K562 (cell line): ENCODE results near the gene UNC50. TPM values are rescaled to one million over a fixed set of nuclear protein-coding genes. Genes with fewer than 3 reads are reported as not detected.

Source experiments
- ATAC-seq: fragments of 200-7000 bp; cut with Tn5 transposase; 3 replicates; pipeline ENCODE4 v1.9.1; 2020; ENCODE audit warnings: moderate library complexity
- BruUV-seq: library from RNA; stranded (reverse); fragments of 400-500 nt; replicated peaks from 2 replicates; lab custom pipeline; 2021; lab: Mats Ljungman, UMichigan
- CTCF ChIA-PET: fragments of 300-600 bp; formaldehyde crosslinking; extraction: SDS; loops from one replicate; lab custom pipeline; 2021; ENCODE audit warnings: low intra/inter-chr PET ratio; lab: Yijun Ruan, JAX
- POLR2A ChIA-PET: fragments of 300-600, 350-650 bp; sonication (Branson Sonifier 250); formaldehyde crosslinking; extraction: SDS; loops from one replicate; lab custom pipeline; 2021; ENCODE audit warnings: antibody characterized with exemption, inconsistent platforms; lab: Yijun Ruan, JAX
- DNase-seq, 4 experiments: peaks; one replicate each; pipeline versions ENCODE4 v3.0.0 to v3.0.0-alpha.2; 2011 to 2018; ENCODE audit warnings: low spot score in 3 of 4, mixed read lengths in 3 of 4; ENCODE audit errors: extremely low read depth in 1 of 4
- FAIRE-seq: peaks from 2 replicates; lab custom pipeline; 2011; peaks lifted over from hg19 to GRCh38; lab: Jason Lieb, UNC
- H2AFZ ChIP-seq: 2 replicates; pipeline ENCODE4 v1.6.0; 2011; ENCODE audit warnings: low read depth, low read length, control low read depth, inconsistent platforms
- H3K27ac ChIP-seq: fragments of 200-600 bp; 3 replicates; pipeline ENCODE4 v1.8.0; 2011; ENCODE audit warnings: low read depth, mild to moderate bottlenecking, control low read depth, inconsistent platforms, low read length, moderate library complexity, mixed read lengths; ENCODE audit errors: extremely low read depth
- H3K27me3 ChIP-seq, 2 experiments: fragments of 300-600 bp in 1 of 2; 2 replicates in 1 of 2; 3 replicates in 1 of 2; pipeline versions ENCODE4 v1.6.0 to v1.8.0; 2011; ENCODE audit warnings: inconsistent platforms in 2 of 2, low read length in 2 of 2, mild to moderate bottlenecking in 1 of 2, mixed read lengths in 1 of 2, moderate library complexity in 1 of 2; ENCODE audit not compliant: control insufficient read depth in 2 of 2, insufficient read depth in 2 of 2
- H3K36me3 ChIP-seq: fragments of 300-600 bp; 3 replicates; pipeline ENCODE4 v1.8.0; 2011; ENCODE audit warnings: mild to moderate bottlenecking, low read length, inconsistent platforms; ENCODE audit not compliant: control insufficient read depth, insufficient read depth
- H3K4me1 ChIP-seq, 2 experiments: fragments of 200-600 bp in 1 of 2; replicated peaks in 1 of 2; 2 replicates in 1 of 2; 3 replicates in 1 of 2; pipeline versions ENCODE4 v1.5.1 to v1.8.0; 2011; ENCODE audit warnings: inconsistent platforms in 2 of 2, low read length in 2 of 2, mild to moderate bottlenecking in 1 of 2, mixed read lengths in 1 of 2, moderate library complexity in 1 of 2; ENCODE audit not compliant: control insufficient read depth in 2 of 2, insufficient read depth in 2 of 2
- H3K4me2 ChIP-seq: 2 replicates; pipeline ENCODE4 v1.6.1; 2011; ENCODE audit warnings: low read length, control low read depth, inconsistent platforms, mixed read lengths; ENCODE audit not compliant: insufficient read depth
- H3K4me3 ChIP-seq: fragments of 200-600 bp; sonication (generic), shearing (Covaris generic); 2 replicates; pipeline ENCODE4 v1.5.1; 2016; ENCODE audit warnings: control low read depth, inconsistent platforms
- H3K79me2 ChIP-seq: fragments of 200-600 bp; 3 replicates; pipeline ENCODE4 v1.8.0; 2011; ENCODE audit warnings: low read length, inconsistent platforms; ENCODE audit not compliant: control insufficient read depth, insufficient read depth
- H3K9ac ChIP-seq, 2 experiments: 2 replicates each; pipeline versions ENCODE4 v1.6.0 to v1.6.1; 2011; ENCODE audit warnings: low read depth in 2 of 2, low read length in 2 of 2, control low read depth in 1 of 2, inconsistent platforms in 1 of 2, mild to moderate bottlenecking in 1 of 2, mixed read lengths in 1 of 2; ENCODE audit not compliant: insufficient read depth in 1 of 2
- H3K9me1 ChIP-seq: one replicate; pipeline ENCODE4 v1.6.0; 2011; ENCODE audit warnings: inconsistent platforms, mild to moderate bottlenecking, low read length, moderate library complexity; ENCODE audit not compliant: control insufficient read depth, insufficient read depth
- H3K9me3 ChIP-seq: replicated peaks from 2 replicates; pipeline ENCODE4 v1.5.1; 2011; ENCODE audit warnings: low read depth, low read length, inconsistent platforms; ENCODE audit not compliant: control insufficient read depth, insufficient read depth
- H4K20me1 ChIP-seq: replicated peaks from 2 replicates; pipeline ENCODE4 v1.6.1; 2011; ENCODE audit warnings: low read length, inconsistent platforms, mixed read lengths; ENCODE audit not compliant: control insufficient read depth, insufficient read depth
- CEBPB ChIP-seq: fragments of 450-650 bp; IDR thresholded peaks from 2 replicates; pipeline ENCODE4 v1.6.1; 2016; ENCODE audit warnings: missing genetic modification characterization, missing compliant biosample characterization
- CEBPG ChIP-seq, 3 experiments: fragments of 200-800 bp in 1 of 3; sonication (Bioruptor generic) in 1 of 3; sonication (generic) in 1 of 3; formaldehyde crosslinking in 1 of 3; IDR thresholded peaks in 2 of 3; conservative IDR thresholded peaks in 1 of 3; 2 replicates each; pipeline versions ENCODE4 v1.6.1 to v1.8.0; 2016 to 2022; ENCODE audit warnings: missing compliant biosample characterization in 2 of 3, missing genetic modification characterization in 2 of 3, mild to moderate bottlenecking in 1 of 3, missing genetic modification reagents in 1 of 3
- POU5F1 ChIP-seq: fragments of 150-350 bp; IDR thresholded peaks from 2 replicates; pipeline ENCODE4 v1.6.1; 2014; ENCODE audit warnings: borderline replicate concordance, low read length, low read depth, mild to moderate bottlenecking; ENCODE audit not compliant: partially characterized antibody
- RNF2 ChIP-seq: sonication (generic); IDR thresholded peaks from 2 replicates; pipeline ENCODE4 v1.6.1; 2016
- TAL1 ChIP-seq: fragments of 450-650 bp; IDR thresholded peaks from 2 replicates; pipeline ENCODE4 v1.6.1; 2016; ENCODE audit warnings: mild to moderate bottlenecking
- TRIM24 ChIP-seq, 2 experiments: fragments of 450-650 bp; IDR thresholded peaks; 2 replicates each; pipeline ENCODE4 v1.6.1; 2016
- XRCC5 ChIP-seq: fragments of 200-400 bp; formaldehyde crosslinking; IDR thresholded peaks from 2 replicates; pipeline ENCODE4 v1.6.1; 2017; ENCODE audit warnings: low read depth, mild to moderate bottlenecking, low read length
- ZNF583 ChIP-seq: fragments of 250-450 bp; sonication (Bioruptor Pico); IDR thresholded peaks from 2 replicates; pipeline ENCODE4 v1.4.0; 2020
- ZNF586 ChIP-seq: fragments of 450-650 bp; formaldehyde crosslinking; conservative IDR thresholded peaks from 2 replicates; pipeline ENCODE4 v1.4.0; 2020; ENCODE audit warnings: mild to moderate bottlenecking, moderate library complexity
- ZNF778 ChIP-seq: fragments of 450-650 bp; formaldehyde crosslinking; IDR thresholded peaks from 2 replicates; pipeline ENCODE4 v1.4.0; 2020; ENCODE audit warnings: mild to moderate bottlenecking, moderate library complexity
- WGBS: fragments of 100-300 bp; shearing (Covaris generic); methylation state at CpG from one replicate; pipeline ENCODE4 v1.1.6; 2016; ENCODE audit warnings: low coverage, mixed read lengths; ENCODE audit not compliant: insufficient coverage; ENCODE audit errors: missing lambda C conversion rate; 5-methylcytosine and 5-hydroxymethylcytosine counted together
- in situ Hi-C: fragments of 300-500 bp; cut with MboI; formaldehyde crosslinking; loops from 4 replicates; pipeline ENCODE4 v1.15.0; 2018; ENCODE audit warnings: inconsistent platforms, mixed read lengths
- intact Hi-C: fragments of 100-400 bp; cut with micrococcal nuclease; formaldehyde crosslinking; loops from 2 replicates; pipeline ENCODE4 v1.14.2; 2022
- polyA plus RNA-seq, 8 experiments: library from polyadenylated mRNA; depleted of rRNA in 4 of 8; stranded (reverse) in 5 of 8; unstranded in 3 of 8; fragments of >200 nt; fragmentation: Nextera tagmentation in 2 of 8; fragmentation: Illumina TruSeq in 1 of 8; extraction: Ambion mirVana in 2 of 8; extraction: Trizol in 1 of 8; gene quantifications; 2 replicates each; pipeline versions ENCODE4 v1.2.1 to v1.2.3, GENCODE V29; 2011 to 2014; ENCODE audit warnings: inconsistent platforms in 1 of 8, missing spikeins in 1 of 8
- total RNA-seq, 7 experiments: library from RNA; depleted of rRNA in 6 of 7; stranded (reverse); fragments of >200 nt in 6 of 7; fragmentation: Illumina TruSeq in 2 of 7; extraction: Trizol in 2 of 7; gene quantifications; 2 replicates each; pipeline versions ENCODE4 v1.2.1 to v1.2.3, GENCODE V29; 2011 to 2021; ENCODE audit warnings: low replicate concordance in 1 of 7
- TF ChIP-seq, protein P1 (sequence below): sonication (generic); formaldehyde crosslinking; IDR thresholded peaks from 2 replicates; pipeline ENCODE4 v1.8.1; 2023; ENCODE audit warnings: missing genetic modification reagents, mild to moderate bottlenecking, borderline replicate concordance

UNC50 gene
- total and polyA plus RNA-seq, 9 of the 15 experiments (the other 6 are each of a cell fraction or from before 2014, with no cell fraction given): 30.0 to 52.9 (median 35.9) TPM

DNA sequence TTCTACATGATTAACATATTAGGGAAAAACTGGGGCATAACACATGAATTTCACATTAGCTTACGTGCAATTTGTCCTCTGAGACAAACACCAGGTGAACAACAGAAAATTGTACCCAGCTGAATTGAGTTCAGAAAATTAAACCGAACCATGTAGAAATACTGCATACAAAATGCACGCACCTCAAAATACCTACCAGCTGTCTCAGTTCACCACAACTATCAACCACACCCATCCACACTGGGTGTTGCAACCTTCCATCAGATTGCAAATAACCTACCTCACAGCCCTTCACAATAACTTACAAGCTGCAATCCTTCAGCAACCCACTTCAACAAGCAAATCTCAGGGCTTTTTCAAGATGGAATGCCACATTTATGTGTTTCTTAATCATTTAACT, 55.9 kb downstream of the UNC50 start:
- no peak overlapping the region for H3K27ac ChIP-seq
- TF ChIP-seq TAL1: no peak
- TF ChIP-seq CEBPG (CRISPR knock-in tag; IDR thresholded peaks at IDR 0.05): peak; percentile 73
- peak; percentile 59 to 79 for TF ChIP-seq CEBPG (tag; conservative IDR thresholded peaks at IDR 0.05 in 1 of 2, IDR thresholded peaks at IDR 0.05 in 1 of 2)
- TF ChIP-seq TRIM24 (IDR thresholded peaks at IDR 0.05): peak; percentile 37 to 59; a peak in 2 of 4 replicates
- TF ChIP-seq CEBPB: peak; percentile 80
- CTCF ChIA-PET: no interaction called here
- no peaks in the 10 kb centered on the region; a peak in 2 of 5 replicates for H3K4me1 ChIP-seq
- H3K36me3 ChIP-seq: no peaks in the 10 kb centered on the region
- H3K9me3 ChIP-seq: no peaks in the 10 kb centered on the region
- POLR2A ChIA-PET: interaction anchor here (0.6 kb wide), 1 partner anchor 614 kb away, joined by 3 read pairs; no protein-coding TSS in a partner anchor
- no TSS peak for BruUV-seq
- FAIRE-seq (no peak), ATAC-seq (peak; percentile 67; the same call in 2 of the 3 replicates), DNase-seq (no peak)
- intact Hi-C loops (no loop called here), in situ Hi-C loops (no loop called here)
- WGBS: 5% methylated on average over 3 of the region's 3 CpGs
- no peak overlapping the region for H3K9ac ChIP-seq
- H3K79me2 ChIP-seq: no peaks in the 10 kb centered on the region
- H3K27me3 ChIP-seq: 0 out of 5 replicates have a peak, but pooled peaks cover 0 to 3% of the 10 kb centered on the region in 2 experiments
- no peak overlapping the region for H2AFZ ChIP-seq
- H3K9me1 ChIP-seq: no peaks in the 10 kb centered on the region
- H3K4me2 ChIP-seq: no peak overlapping the region
- H4K20me1 ChIP-seq: no peaks in the 10 kb centered on the region
- H3K4me3 ChIP-seq: no peak overlapping the region

DNA sequence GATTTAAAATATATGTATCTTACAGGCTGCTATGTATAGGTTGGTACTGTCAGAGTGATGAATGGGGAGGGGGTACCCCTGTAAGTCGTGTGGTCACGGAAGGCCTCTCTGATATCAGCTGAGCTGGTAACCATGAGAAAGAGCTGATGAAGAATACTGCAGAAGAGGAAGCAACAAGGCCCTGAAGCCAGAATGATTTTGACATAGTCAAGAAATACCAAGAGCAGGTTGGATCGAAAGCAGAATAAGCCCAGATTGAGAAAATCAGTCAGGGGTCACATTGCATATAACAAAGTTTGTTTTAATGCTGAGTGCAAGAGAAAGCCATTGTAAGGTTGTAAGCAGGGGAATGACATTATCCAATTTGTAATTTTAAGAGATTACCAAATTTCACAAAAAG, 57.3 kb downstream of the UNC50 start:
- Histone ChIP-seq H3K79me2 (no peaks in the 10 kb centered on the region), H3K27ac (no peak overlapping the region), H3K36me3 (no peaks in the 10 kb centered on the region), H3K9me1 (no peaks in the 10 kb centered on the region), H3K4me2 (no peak overlapping the region), H3K4me1 (no peaks in the 10 kb centered on the region; a peak in 2 of 5 replicates), H3K9me3 (no peaks in the 10 kb centered on the region), H3K4me3 (no peak overlapping the region), H3K27me3 (peaks cover 0 to 3% of the 10 kb centered on the region in 2 experiments; a peak in 1 of 5 replicates), H4K20me1 (no peaks in the 10 kb centered on the region), H2AFZ (no peak overlapping the region), H3K9ac (no peak overlapping the region)
- no peak for ATAC-seq
- ChIA-PET CTCF (no interaction called here), POLR2A (no interaction called here)
- in situ Hi-C loops (no loop called here), intact Hi-C loops (no loop called here)
- BruUV-seq: no TSS peak
- DNase-seq: no peak
- no peak for FAIRE-seq
- 5% methylated on average over 3 of the region's 3 CpGs for WGBS
- TF ChIP-seq POU5F1 (no peak), XRCC5 (no peak), ZNF586 (CRISPR knock-in tag) (no peak), RNF2 (no peak), ZNF583 (no peak), ZNF778 (CRISPR knock-in tag) (no peak)
- TF ChIP-seq, protein P1, sequence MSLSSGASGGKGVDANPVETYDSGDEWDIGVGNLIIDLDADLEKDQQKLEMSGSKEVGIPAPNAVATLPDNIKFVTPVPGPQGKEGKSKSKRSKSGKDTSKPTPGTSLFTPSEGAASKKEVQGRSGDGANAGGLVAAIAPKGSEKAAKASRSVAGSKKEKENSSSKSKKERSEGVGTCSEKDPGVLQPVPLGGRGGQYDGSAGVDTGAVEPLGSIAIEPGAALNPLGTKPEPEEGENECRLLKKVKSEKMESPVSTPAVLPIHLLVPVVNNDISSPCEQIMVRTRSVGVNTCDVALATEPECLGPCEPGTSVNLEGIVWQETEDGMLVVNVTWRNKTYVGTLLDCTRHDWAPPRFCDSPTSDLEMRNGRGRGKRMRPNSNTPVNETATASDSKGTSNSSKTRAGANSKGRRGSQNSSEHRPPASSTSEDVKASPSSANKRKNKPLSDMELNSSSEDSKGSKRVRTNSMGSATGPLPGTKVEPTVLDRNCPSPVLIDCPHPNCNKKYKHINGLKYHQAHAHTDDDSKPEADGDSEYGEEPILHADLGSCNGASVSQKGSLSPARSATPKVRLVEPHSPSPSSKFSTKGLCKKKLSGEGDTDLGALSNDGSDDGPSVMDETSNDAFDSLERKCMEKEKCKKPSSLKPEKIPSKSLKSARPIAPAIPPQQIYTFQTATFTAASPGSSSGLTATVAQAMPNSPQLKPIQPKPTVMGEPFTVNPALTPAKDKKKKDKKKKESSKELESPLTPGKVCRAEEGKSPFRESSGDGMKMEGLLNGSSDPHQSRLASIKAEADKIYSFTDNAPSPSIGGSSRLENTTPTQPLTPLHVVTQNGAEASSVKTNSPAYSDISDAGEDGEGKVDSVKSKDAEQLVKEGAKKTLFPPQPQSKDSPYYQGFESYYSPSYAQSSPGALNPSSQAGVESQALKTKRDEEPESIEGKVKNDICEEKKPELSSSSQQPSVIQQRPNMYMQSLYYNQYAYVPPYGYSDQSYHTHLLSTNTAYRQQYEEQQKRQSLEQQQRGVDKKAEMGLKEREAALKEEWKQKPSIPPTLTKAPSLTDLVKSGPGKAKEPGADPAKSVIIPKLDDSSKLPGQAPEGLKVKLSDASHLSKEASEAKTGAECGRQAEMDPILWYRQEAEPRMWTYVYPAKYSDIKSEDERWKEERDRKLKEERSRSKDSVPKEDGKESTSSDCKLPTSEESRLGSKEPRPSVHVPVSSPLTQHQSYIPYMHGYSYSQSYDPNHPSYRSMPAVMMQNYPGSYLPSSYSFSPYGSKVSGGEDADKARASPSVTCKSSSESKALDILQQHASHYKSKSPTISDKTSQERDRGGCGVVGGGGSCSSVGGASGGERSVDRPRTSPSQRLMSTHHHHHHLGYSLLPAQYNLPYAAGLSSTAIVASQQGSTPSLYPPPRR (CRISPR knock-in tag): no peak
